A549 (cell line): ENCODE measurements around the gene ZSCAN18. TPM values are rescaled to one million over a fixed set of nuclear protein-coding genes. Genes with fewer than 3 reads are reported as not detected.

Experiments used
- ATAC-seq, 2 experiments: fragments of 200-7000 bp in 1 of 2; fragments of >200 bp in 1 of 2; cut with Nextera tagmentation in 1 of 2; cut with Tn5 transposase in 1 of 2; 3 replicates each; pipeline versions ENCODE4 v1.8.0 to v1.9.1; 2018 to 2020; ENCODE audit warnings: mild to moderate bottlenecking in 1 of 2, moderate library complexity in 1 of 2
- CTCF ChIA-PET: fragments of 300-600 bp; sonication (Branson Sonifier 250); formaldehyde crosslinking; extraction: SDS; loops from one replicate; lab custom pipeline; 2021; ENCODE audit warnings: antibody characterized with exemption, inconsistent platforms; lab: Yijun Ruan, JAX
- POLR2A ChIA-PET: fragments of 350-600 bp; formaldehyde crosslinking; extraction: SDS; loops from one replicate; lab custom pipeline; 2021; ENCODE audit warnings: antibody characterized with exemption, inconsistent platforms; lab: Yijun Ruan, JAX
- DNase-seq, 2 experiments: peaks; one replicate each; pipeline versions ENCODE4 v3.0.0 to v3.0.0-alpha.2; 2011 to 2016; ENCODE audit warnings: low read depth in 1 of 2, low spot score in 1 of 2
- FAIRE-seq: peaks from 2 replicates; lab custom pipeline; 2011; peaks lifted over from hg19 to GRCh38; lab: Jason Lieb, UNC
- H3K27ac ChIP-seq, 2 experiments: fragments of >200 bp; sonication (Bioruptor Twin); formaldehyde crosslinking; 3 replicates each; pipeline ENCODE4 v1.5.1; 2016 to 2017
- H3K4me1 ChIP-seq: fragments of >200 bp; sonication (Bioruptor Twin); formaldehyde crosslinking; 3 replicates; pipeline ENCODE4 v1.6.1; 2016
- H3K4me2 ChIP-seq: fragments of >200 bp; sonication (Bioruptor Twin); formaldehyde crosslinking; 3 replicates; pipeline ENCODE4 v1.6.1; 2016
- H3K4me3 ChIP-seq: fragments of >200 bp; sonication (Bioruptor Twin); formaldehyde crosslinking; 3 replicates; pipeline ENCODE4 v1.5.1; 2016
- H3K9me3 ChIP-seq: fragments of >200 bp; sonication (Bioruptor Twin); formaldehyde crosslinking; 3 replicates; pipeline ENCODE4 v1.6.1; 2016
- BHLHE40 ChIP-seq: IDR thresholded peaks from 2 replicates; pipeline ENCODE4 v1.6.1; 2012; ENCODE audit warnings: low read depth, low read length, inconsistent platforms
- EP300 ChIP-seq, 2 experiments: fragments of >200 bp; sonication (Bioruptor Twin); formaldehyde crosslinking; IDR thresholded peaks; 2 replicates in 1 of 2; 3 replicates in 1 of 2; pipeline ENCODE4 v1.6.1; 2016 to 2017
- FOSL2 ChIP-seq, 2 experiments: fragments of 450-650 bp in 1 of 2; fragments of >200 bp in 1 of 2; sonication (Bioruptor Twin) in 1 of 2; formaldehyde crosslinking; IDR thresholded peaks; 2 replicates each; pipeline versions ENCODE4 v1.5.0 to v1.6.1; 2016 to 2020; ENCODE audit warnings: mild to moderate bottlenecking in 1 of 2, moderate library complexity in 1 of 2
- HDAC2 ChIP-seq: fragments of 200-600 bp; sonication (generic); IDR thresholded peaks from 2 replicates; pipeline ENCODE4 v1.6.1; 2016
- HOXB5 ChIP-seq: fragments of 250-450 bp; sonication (Bioruptor Pico); IDR thresholded peaks from 2 replicates; pipeline ENCODE4 v1.5.0; 2020; ENCODE audit warnings: mild to moderate bottlenecking, moderate library complexity
- MYC ChIP-seq: IDR thresholded peaks from 2 replicates; pipeline ENCODE4 v1.6.1; 2012; ENCODE audit warnings: mild to moderate bottlenecking, inconsistent platforms, low read length, improper control_type of control experiment, borderline replicate concordance
- NPAS2 ChIP-seq: fragments of 250-450 bp; sonication (Bioruptor Pico); IDR thresholded peaks from 2 replicates; pipeline ENCODE4 v1.8.0; 2022; ENCODE audit warnings: mild to moderate bottlenecking, moderate library complexity, borderline replicate concordance
- NR3C1 ChIP-seq: fragments of >200 bp; sonication (Bioruptor Twin); formaldehyde crosslinking; IDR thresholded peaks from 3 replicates; pipeline ENCODE4 v1.6.1; 2017
- PHF8 ChIP-seq: fragments of 200-600 bp; sonication (generic); IDR thresholded peaks from 2 replicates; pipeline ENCODE4 v1.6.1; 2016; ENCODE audit warnings: low read depth, mild to moderate bottlenecking, antibody characterized with exemption, moderate library complexity, borderline replicate concordance
- POLR2AphosphoS2 ChIP-seq: conservative IDR thresholded peaks from 2 replicates; pipeline ENCODE4 v1.6.1; 2012; ENCODE audit warnings: low read length, improper control_type of control experiment, inconsistent platforms
- RARB ChIP-seq: fragments of 250-450 bp; sonication (Bioruptor Pico); IDR thresholded peaks from 2 replicates; pipeline ENCODE4 v1.8.0; 2021; ENCODE audit warnings: mild to moderate bottlenecking, moderate library complexity
- SMC3 ChIP-seq: fragments of >200 bp; sonication (Bioruptor Twin); formaldehyde crosslinking; IDR thresholded peaks from 3 replicates; pipeline ENCODE4 v1.6.1; 2018; ENCODE audit warnings: inconsistent platforms
- TP53 ChIP-seq: fragments of 250-450 bp; sonication (Bioruptor Pico); IDR thresholded peaks from 2 replicates; pipeline ENCODE4 v1.5.0; 2021; ENCODE audit warnings: mild to moderate bottlenecking, moderate library complexity
- ZC3H11A ChIP-seq: fragments of 450-650 bp; IDR thresholded peaks from 2 replicates; pipeline ENCODE4 v1.6.1; 2014; ENCODE audit warnings: antibody characterized with exemption, mild to moderate bottlenecking
- ZSCAN20 ChIP-seq: fragments of 250-450 bp; sonication (Bioruptor Pico); IDR thresholded peaks from 2 replicates; pipeline ENCODE4 v1.8.0; 2022; ENCODE audit warnings: mild to moderate bottlenecking, moderate library complexity
- WGBS: methylation state at CpG from one replicate; pipeline ENCODE4 v1.1.6; 2017; ENCODE audit errors: missing lambda C conversion rate; 5-methylcytosine and 5-hydroxymethylcytosine counted together
- polyA plus RNA-seq, 4 experiments: library from polyadenylated mRNA; depleted of rRNA in 3 of 4; stranded (reverse); fragments of >200 nt; fragmentation: RNase III in 1 of 4; extraction: RNeasy Plus Mini Kit Qiagen cat#74134 plus additional on column Dnase treatment in 1 of 4; gene quantifications; 2 replicates in 3 of 4; 3 replicates in 1 of 4; pipeline ENCODE4 v1.2.3, GENCODE V29; 2011 to 2017
- TF ChIP-seq, protein P1 (sequence below): fragments of 200-600 bp; sonication (generic); IDR thresholded peaks from 2 replicates; pipeline ENCODE4 v1.6.1; 2016; ENCODE audit warnings: antibody characterized with exemption, mild to moderate bottlenecking, moderate library complexity
- TF ChIP-seq, protein P2 (sequence below): fragments of 150-350 bp; IDR thresholded peaks from 2 replicates; pipeline ENCODE4 v1.6.1; 2014; ENCODE audit warnings: low read depth, mild to moderate bottlenecking, low read length

The ZSCAN18 gene
- polyA plus RNA-seq, 2 of the 4 experiments (the other 2 are of a cell fraction) = 2.3 to 2.9 TPM

DNA sequence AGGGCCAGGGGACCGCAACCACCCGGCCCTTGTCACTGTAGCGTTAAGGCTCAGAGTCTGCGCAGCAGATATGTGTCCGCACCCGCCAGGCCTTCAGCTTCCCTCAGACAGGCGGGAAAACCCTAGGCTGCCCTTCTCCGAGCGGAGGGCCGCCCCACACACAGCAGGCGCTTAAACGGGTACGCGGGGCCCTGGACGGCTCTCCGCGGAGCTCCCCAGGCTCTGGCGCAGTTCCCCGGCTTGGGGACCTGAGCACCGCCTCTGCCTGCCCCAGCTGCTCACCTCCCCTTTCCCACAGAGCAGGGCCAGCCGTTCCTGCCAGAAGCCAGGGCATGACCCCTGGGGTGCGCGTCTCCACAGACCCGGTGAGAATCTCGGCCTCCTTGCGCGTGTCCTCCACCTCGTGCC, 38.4 kb downstream of the ZSCAN18 start (continued):
- TF ChIP-seq, protein P1, sequence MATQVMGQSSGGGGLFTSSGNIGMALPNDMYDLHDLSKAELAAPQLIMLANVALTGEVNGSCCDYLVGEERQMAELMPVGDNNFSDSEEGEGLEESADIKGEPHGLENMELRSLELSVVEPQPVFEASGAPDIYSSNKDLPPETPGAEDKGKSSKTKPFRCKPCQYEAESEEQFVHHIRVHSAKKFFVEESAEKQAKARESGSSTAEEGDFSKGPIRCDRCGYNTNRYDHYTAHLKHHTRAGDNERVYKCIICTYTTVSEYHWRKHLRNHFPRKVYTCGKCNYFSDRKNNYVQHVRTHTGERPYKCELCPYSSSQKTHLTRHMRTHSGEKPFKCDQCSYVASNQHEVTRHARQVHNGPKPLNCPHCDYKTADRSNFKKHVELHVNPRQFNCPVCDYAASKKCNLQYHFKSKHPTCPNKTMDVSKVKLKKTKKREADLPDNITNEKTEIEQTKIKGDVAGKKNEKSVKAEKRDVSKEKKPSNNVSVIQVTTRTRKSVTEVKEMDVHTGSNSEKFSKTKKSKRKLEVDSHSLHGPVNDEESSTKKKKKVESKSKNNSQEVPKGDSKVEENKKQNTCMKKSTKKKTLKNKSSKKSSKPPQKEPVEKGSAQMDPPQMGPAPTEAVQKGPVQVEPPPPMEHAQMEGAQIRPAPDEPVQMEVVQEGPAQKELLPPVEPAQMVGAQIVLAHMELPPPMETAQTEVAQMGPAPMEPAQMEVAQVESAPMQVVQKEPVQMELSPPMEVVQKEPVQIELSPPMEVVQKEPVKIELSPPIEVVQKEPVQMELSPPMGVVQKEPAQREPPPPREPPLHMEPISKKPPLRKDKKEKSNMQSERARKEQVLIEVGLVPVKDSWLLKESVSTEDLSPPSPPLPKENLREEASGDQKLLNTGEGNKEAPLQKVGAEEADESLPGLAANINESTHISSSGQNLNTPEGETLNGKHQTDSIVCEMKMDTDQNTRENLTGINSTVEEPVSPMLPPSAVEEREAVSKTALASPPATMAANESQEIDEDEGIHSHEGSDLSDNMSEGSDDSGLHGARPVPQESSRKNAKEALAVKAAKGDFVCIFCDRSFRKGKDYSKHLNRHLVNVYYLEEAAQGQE = no peak
- no peak for TF ChIP-seq POLR2AphosphoS2
- TF ChIP-seq ZSCAN20 (CRISPR knock-in tag) = no peak
- TF ChIP-seq BHLHE40 = no peak

DNA sequence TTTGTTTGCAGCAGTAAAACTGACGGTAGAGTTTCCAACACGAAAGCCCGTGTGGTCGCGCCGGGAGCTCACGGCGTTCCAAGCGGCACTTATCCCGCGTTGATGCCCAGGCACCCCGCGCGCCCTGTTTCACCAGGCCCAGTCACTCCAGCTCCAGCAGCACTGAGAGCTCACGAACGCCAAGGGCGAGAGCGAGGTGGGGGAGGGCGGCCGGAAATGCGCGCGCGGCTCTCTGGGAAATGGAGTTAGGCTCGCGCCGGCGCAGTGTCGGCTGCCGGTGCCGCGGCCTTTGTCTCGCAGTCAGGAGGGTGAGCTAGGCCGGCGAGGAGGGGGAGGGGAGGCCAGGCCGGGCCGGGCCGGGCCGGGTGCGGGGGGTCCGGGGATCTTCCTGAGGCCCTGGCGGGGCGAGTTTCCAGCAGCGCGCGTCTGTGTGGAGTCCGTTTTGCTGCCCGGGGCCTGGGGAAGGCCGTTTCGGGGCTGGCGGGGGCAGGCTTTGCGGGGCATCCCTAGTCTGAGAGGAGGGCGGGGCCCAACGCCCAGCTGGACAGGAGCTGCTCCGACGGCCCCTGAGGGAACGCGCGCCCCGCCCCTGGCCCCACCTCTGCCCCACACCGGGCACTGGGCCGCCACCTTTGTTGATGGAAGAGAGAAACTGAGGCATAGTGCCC, 38.9 kb downstream of the ZSCAN18 start, which contains the start of gene ZNF135:
Gene ZNF135 (plus strand): TSS at position 280 of the 668 bp plus-strand sequence. CDS start 721 bp downstream, outside the sequence.
- H3K27ac ChIP-seq = no peak within 1 kb of the TSS
- no peaks in the 10 kb centered on the region for H3K4me1 ChIP-seq
- FAIRE-seq (no peak), DNase-seq (no peak), ATAC-seq (no peak)
- ChIA-PET POLR2A (interaction anchor here (0.6 kb wide), 1 partner anchor 41 kb away, joined by 3 read pairs; no protein-coding TSS in a partner anchor), CTCF (interaction anchor here (1.1 kb wide), 1 partner anchor 16 kb away, joined by 5 read pairs; no protein-coding TSS in a partner anchor)
- TF ChIP-seq MYC (no peak), NPAS2 (CRISPR knock-in tag) (no peak)
- TF ChIP-seq, protein P2, sequence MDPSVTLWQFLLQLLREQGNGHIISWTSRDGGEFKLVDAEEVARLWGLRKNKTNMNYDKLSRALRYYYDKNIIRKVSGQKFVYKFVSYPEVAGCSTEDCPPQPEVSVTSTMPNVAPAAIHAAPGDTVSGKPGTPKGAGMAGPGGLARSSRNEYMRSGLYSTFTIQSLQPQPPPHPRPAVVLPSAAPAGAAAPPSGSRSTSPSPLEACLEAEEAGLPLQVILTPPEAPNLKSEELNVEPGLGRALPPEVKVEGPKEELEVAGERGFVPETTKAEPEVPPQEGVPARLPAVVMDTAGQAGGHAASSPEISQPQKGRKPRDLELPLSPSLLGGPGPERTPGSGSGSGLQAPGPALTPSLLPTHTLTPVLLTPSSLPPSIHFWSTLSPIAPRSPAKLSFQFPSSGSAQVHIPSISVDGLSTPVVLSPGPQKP = no peak
- no peak within 1 kb of the TSS for H3K4me3 ChIP-seq
- H3K4me2 ChIP-seq = no peak within 1 kb of the TSS
- peaks cover 85% of the 10 kb centered on the region for H3K9me3 ChIP-seq
- WGBS = 68% methylated on average over 34 of the region's 62 CpGs

DNA sequence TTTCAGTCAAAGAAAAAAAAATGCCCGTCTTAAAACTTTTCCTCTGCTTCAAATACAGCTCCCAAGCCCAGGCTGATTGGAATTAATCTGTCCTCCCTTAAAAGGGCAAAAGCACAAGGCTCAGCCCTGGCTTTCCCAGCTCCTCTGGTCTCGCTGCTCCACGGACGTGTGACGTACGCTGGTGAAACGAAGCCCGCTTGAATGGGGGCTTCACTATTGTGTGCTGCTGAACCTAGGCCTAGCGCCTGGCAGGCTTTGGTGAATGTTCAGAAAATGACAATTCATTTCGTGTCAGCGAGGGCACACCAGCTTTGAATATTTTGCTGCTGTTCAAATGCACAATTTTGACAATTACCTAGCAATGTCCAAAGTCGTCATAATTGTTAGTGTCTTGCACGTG, 39.6 kb downstream of the ZSCAN18 start:
- peaks cover 87% of the 10 kb centered on the region for H3K9me3 ChIP-seq
- DNase-seq (no peak), ATAC-seq (no peak), FAIRE-seq (no peak)
- 66% methylated on average over 13 of the region's 13 CpGs for WGBS
- TF ChIP-seq PHF8 (no peak), SMC3 (no peak), NR3C1 (no peak), ZC3H11A (no peak), EP300 (IDR thresholded peaks at IDR 0.05) (no peak), RARB (CRISPR knock-in tag) (no peak), FOSL2 (IDR thresholded peaks at IDR 0.05) (no peak), FOSL2 (CRISPR knock-in tag; IDR thresholded peaks at IDR 0.05) (no peak), TP53 (CRISPR knock-in tag) (no peak), HDAC2 (no peak), HOXB5 (CRISPR knock-in tag) (no peak)
- H3K4me1 ChIP-seq = no peaks in the 10 kb centered on the region
- no peak overlapping the region for H3K4me3 ChIP-seq
- CTCF ChIA-PET = interaction anchor here (1.1 kb wide), 1 partner anchor 11 kb away, joined by 5 read pairs; no protein-coding TSS in a partner anchor
- H3K27ac ChIP-seq = no peak overlapping the region
- POLR2A ChIA-PET = no interaction called here
- no peak overlapping the region for H3K4me2 ChIP-seq
